Measurements from ENCODE around the gene SPPL3.

GRCh38 chr12:120744922-120745493 lies 159.2 kb downstream of the SPPL3 start:
- no peak for TF ChIP-seq POLR2A (IDR thresholded peaks at IDR 0.05)
- TF ChIP-seq CTCF (IDR thresholded peaks at IDR 0.05) = no peak

Data from esophagus squamous epithelium (tissue), 4 donors.